HG03354 (cell line): Measurements from ENCODE around the gene MAGI2.
"Not testable (repeated sequence)": the region's sequence is repeated elsewhere in the genome, so short reads cannot be mapped to it uniquely, and the experiment has no call there.

Source experiments
- ATAC-seq: cut with Tn5 transposase; IDR thresholded peaks from one replicate; pipeline ENCODE4 v1.9.1; 2021; ENCODE audit warnings: mild to moderate bottlenecking; ENCODE audit not compliant: unreplicated experiment, poor library complexity, severe bottlenecking

Gene MAGI2

GRCh38 chr7:79452495-79453265 is 787 bp downstream of the MAGI2 start:
- no peak for ATAC-seq

DNA sequence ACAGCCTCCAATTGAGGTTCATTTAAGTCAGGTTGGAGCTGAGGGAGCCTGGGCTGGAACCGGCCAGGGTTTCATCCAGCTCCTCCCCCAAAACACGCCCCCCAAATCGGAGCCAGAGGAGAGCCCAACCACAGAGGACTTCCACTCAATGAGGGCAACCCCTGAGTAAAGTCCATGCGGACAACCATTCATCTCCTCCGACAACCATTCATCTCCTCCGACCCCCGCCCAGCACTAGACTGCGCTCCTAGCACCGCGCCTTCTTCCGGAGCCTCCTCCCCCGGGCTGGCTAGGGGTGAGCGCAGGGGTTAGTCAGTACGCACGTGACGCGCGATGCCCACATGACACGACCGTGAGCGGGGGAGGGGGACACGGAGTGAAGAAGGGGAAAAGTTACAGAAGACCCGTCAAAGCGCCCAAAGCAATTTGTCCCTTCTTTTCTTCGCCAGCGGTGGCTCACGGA is 1.4 kb downstream of the MAGI2 start:
- no peak for ATAC-seq

GRCh38 chr7:79451580-79451979 is 1.9 kb downstream of the MAGI2 start:
- ATAC-seq: no peak

DNA sequence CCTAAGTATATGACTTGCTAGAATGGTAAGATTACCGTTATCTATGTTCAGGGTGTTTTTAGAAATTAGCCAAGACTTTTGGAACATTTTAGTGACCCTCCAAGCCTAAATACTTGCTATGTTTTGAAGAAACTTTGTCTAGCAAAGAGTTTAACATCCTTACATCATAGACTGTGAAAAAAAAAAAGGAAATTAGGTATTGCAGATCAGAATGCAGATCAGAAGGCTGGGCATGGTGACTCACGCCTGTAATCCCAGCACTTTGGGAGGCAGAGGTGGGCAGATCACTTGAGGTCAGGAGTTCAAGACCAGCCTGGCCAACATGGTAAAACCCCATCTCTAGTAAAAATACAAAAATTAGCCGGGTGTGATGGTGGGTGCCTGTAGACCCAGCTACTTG is 10.7 kb downstream of the MAGI2 start:
- ATAC-seq: not testable (repeated sequence)

- no peak for ATAC-seq
Measured at GRCh38 chr7:79436378-79436777, 17.1 kb downstream of the MAGI2 start.

DNA sequence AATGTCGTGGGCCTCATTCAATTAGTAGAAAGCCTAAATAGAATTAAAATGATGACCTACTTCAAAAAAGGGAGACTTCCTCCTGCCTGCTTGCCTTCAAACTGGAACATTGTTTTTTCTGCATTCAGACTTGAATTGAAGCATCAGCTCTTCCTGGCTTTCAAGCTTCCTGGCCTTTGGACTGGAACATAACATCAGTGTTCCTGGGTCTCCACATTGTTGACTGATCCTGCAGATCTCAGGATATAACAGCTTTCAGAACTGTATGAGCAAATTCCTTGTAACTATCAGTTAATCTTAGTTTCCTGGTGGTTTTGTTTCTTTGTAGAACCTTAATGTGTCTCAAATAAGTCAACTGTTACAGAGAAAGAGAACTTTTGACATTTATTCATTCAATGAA is 18.6 kb downstream of the MAGI2 start:
- no peak for ATAC-seq

DNA sequence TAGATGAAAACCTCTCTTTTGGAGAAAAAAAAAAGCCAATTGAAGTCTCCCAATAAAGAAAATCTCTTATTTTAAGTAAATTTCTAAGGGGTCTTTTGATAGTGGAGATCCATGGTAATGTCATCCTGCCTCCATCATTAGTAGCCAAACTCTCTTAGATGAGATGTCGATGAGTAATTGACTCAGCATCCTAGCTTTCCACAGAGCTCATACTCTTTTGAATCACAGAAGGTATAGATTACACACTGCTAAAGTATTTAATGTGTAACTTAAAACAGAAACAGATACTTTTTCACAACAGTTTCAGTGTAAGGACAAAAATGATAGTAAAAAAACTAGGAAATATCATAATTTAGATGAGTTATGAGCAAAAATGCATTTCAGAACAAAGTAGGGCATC is 19.4 kb downstream of the MAGI2 start:
- no peak for ATAC-seq

GRCh38 chr7:79430391-79430790 is 23.1 kb downstream of the MAGI2 start:
- ATAC-seq: no peak

- no peak for ATAC-seq
Measured at GRCh38 chr7:79425665-79426064, 27.8 kb downstream of the MAGI2 start.

DNA sequence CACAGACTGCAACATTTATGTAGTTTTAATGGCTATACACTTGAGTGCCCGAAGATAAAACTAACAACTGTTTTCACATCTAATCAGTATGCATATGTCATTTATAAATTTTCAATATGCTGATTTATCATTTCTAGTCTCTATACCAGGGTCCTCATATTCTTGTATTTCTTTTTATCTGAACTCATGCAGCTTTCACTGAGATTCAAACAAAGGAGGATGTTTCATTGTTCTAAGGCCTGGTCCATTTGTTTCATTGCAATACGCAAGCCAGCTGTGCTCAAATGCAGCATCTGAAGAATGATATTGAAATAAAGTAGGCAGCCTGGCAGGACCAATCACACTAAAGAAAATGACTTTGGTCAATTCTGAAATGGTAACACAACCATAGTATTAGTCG is 31.7 kb downstream of the MAGI2 start:
- no peak for ATAC-seq

DNA sequence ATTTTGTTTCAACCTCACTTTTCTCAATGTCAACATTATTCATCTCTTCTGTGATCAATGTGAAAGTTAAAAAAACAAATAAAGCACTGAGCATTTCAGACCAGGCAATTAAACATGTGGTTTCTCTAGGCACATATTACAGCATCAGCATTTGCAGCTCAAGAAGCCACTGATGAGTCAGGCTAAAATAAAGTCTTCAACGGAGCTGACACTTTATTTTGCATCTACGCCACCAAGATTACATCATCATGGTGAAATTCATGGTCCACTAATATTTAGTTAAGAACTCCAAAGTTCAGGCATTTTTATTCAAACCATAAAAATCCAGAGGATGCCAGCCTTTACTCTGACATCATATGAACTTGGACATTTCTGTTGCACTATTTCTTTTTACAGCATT is 33.0 kb downstream of the MAGI2 start:
- no peak for ATAC-seq

- ATAC-seq: no peak
Measured at GRCh38 chr7:79414910-79415309, 38.6 kb downstream of the MAGI2 start.

- ATAC-seq: no peak
Measured at GRCh38 chr7:79412915-79413314, 40.6 kb downstream of the MAGI2 start.

- no peak for ATAC-seq
Measured at GRCh38 chr7:79412438-79412837, 41.0 kb downstream of the MAGI2 start.

- no peak for ATAC-seq
Measured at GRCh38 chr7:79410345-79410744, 43.1 kb downstream of the MAGI2 start.

DNA sequence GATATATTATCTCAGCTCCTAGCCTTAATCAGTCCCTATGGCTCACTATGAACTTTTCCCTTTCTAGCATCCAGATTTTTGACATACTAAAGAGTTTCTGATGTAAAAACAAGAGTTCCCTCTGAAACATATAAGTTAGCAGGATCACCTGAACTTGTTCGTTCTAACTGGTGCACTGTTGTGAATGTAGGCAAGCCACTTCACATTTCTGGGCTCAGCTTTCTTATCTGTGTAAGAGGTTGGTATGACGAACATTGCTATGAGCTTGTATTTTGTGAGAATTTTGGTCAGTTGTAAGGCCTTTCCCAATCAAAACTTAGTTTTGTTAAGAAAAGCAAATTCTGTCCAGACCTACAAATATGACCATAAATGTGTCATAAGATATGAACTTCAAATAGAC is 46.1 kb downstream of the MAGI2 start:
- ATAC-seq: no peak

- ATAC-seq: no peak
Measured at GRCh38 chr7:79406371-79406770, 47.1 kb downstream of the MAGI2 start.

DNA sequence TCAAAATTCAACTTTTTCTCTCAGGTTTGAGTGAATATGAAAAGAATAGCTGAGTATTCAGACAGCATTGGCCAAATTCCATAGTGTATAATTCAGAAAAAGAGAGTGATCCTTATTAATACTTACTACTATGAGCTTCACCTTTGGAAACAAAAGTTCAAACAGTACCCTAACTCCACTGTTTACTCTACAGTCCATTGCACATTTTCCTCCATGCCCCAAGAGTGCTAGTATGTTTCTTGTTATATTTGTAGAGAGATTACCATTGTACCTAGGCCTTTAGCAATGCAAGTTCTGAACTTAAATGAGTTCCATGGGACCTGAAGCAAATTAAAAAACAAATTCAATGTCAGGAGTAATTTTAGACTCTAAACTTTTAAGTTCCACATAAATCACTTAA is 48.1 kb downstream of the MAGI2 start:
- ATAC-seq: no peak

DNA sequence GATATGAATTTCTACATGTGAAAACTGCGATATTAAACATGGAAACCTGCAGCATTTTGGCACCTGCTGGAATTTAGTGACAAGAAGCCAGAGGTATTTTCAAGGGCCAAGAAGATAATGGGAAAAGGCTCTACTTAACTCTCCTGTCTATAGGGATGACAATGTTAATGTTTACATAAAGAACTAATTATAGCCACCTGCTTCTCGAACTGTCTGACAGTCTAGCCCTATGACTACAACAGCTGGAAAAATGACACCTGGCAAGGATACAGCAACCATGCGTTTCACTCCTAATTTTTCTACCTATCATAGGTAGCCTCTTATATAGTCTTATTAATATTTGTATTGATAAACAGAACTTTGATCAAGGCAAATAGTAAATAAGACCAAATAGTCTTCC is 49.6 kb downstream of the MAGI2 start:
- no peak for ATAC-seq

DNA sequence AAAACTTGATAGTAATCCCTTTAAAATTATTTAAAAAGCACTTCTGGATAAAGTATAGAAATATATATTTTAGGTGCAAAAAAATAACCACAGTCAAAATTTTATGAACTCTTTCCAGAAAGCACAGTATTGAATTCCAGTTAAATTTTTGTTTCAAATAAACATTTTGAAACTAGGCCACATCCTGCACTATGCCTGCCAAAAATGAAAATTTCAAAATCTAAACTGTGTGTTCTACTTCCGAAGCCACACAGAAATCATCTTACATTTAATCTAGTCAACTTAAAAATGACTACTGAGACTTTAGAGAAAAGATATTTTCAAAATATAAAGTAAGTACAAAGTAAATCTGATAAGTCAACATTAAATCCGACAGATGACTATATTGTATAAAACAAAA is 50.0 kb downstream of the MAGI2 start:
- no peak for ATAC-seq

DNA sequence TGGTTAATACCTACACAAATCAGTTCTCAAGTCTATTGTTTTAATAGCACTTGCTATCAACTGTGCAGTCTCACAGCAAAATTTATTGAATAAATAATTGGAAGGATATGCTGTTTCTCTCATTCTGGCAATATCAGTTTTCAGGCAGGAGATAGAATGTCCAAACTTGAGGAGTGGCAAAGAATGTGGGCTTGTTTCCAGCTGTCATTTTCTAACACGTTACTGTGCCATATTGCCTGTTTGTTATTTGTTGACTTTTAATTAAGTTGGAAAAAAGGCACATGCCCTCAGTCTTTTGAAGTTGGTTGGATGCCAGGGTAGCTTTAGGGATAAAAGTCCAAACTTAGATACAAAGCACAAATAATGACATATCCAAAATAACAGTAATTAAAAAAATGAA is 52.2 kb downstream of the MAGI2 start:
- ATAC-seq: no peak

DNA sequence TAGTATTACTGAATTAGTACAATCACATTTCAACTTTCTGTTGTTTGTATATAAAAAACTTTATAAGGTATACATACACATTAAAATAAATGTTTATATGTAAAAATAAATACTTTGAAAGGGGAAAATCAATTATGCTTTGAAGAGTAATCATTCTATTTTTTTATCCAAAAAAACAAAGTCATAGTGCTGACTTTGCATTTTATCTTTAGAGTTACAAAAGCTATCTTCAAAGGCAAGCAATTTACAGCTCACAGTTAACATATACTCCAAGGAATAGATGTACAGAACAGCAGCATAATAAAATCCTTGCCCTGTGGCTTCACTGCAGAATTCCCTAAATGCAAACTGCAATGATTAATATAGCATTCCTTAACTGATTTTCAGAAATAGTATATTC is 53.2 kb downstream of the MAGI2 start:
- ATAC-seq: no peak
